NCI-H345 treated with DMSO at 0.1 percent for 48 hours (cell line): ENCODE data around the gene SEC14L1.
A peak's percentile ranks its signal among the peaks of the same experiment; 100 is the strongest.
"Not testable (repeated sequence)": the region's sequence is repeated elsewhere in the genome, so short reads cannot be mapped to it uniquely, and the experiment has no call there.

Experiments used
- DNase-seq: peaks from one replicate; lab custom pipeline; 2025; ENCODE audit not compliant: unreplicated experiment; lab: John Stamatoyannopoulos, UW

The SEC14L1 gene

DNA sequence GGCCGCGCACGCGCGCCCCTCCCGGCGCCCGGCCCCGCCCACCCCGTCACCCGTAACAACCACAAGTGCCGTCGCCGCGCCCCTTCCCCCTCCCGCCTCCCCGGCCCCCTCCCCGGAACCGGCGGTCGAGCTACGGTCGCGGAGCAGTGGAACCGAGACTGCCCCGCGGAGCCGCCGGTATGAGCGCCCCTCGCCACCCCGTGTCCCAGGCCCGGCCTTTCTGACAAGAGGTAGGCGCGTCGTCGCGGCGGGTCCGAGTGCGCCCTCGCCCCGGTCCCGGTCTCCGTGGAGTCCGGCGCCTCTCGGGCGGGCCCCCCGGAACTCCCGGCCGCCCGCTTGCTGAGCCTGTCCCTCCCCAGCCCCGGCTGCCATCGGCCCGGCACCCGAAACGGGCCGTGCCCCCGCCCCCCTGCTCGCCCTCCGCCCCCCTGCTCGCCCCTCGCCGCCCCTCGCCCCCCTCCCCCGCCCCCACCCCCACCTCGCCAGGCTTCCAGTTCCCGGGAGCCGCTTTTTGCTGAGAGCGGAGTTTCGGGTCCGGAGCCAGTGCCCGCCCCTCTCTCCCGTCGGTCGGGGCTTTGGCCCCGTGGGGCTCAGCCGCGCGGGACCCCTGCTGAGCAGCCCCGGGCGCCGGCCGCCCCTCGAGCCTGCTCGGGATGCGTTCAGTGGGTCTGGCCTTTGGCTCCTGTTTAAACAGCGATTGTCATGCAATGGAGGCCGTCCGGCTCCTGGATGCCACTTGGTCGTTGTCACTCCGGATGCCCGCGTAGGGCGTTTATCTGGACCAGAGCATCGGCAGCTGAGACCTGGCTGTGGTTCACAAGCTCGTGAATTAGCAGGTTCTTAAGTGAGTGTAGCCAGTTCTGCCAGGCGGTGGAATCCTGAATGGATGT, at the start of gene SEC14L1:
Gene SEC14L1 (plus strand): TSS at position 92 of the 890 bp plus-strand sequence. CDS start 2,628 bp downstream, outside the sequence.
- DNase-seq, result peak; percentile 20

DNA sequence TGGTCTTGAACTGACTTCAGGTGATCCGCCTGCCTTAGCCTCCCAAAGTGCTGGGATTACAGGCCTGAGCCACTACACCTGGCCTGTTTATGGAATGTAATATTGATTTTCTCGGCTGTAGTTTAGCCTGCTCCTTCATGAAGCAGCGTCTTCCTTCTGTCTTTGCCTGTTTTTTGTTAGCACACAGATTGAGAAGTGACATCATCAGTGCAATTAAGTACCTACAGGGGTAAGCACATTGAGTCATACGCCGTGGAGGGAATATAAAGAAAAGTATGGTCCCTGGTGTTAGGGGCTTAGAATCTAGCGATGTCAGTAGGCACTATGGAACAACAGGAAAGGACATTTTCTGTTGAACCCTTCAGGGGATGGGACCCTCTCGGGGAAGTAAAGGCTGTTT, 48.7 kb upstream of the SEC14L1 start:
- no peak for DNase-seq

DNA sequence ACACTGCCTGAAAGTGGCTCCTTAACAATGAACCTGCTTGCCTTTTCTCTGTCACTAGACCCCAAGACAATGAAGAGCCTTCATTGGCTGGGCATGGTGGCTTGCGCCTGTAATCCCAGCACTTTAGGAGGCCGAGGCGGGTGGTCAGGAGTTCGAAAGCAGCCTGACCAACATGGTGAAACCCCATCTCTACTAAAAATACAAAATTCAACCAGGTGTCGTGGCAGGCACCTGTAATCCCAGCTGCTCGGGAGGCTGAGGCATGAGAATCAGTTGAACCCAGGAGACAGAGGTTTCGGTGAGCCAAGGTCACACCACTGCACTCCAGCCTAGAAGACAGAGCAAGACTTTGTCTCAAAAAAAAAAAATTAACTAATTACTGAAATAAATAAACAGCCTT, 45.3 kb upstream of the SEC14L1 start:
- no peak for DNase-seq

DNA sequence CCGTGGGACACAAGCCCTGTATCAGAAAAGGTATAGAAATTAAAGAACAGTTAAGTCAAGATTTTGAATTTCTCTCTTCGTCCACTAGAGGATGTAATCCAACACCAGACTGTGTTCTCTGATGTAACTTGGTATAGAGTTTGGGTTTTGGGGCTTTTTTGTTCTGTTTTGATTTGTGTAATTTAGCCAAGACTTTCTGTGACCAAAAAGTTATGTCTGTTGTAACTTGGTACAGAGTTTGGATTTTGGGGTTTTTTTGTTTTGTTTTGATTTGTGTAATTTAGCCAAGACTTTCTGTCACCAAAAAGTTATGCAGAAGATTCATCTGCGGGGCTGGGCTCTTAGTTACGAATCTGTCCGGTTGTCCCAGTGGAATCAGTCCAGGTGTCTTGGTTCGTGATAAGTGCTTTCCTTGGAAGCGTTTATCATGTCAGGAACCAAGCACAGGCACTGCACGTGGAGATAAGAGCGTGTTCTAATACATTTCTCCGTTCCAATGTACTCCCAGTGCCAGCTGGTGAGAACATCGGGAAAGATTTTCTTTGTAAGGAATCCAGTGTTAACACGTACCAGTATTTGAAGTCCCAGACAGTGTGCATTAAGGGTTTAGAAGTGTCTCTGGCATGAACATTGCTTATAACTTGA, 44.1 kb upstream of the SEC14L1 start:
- DNase-seq, result no peak

DNA sequence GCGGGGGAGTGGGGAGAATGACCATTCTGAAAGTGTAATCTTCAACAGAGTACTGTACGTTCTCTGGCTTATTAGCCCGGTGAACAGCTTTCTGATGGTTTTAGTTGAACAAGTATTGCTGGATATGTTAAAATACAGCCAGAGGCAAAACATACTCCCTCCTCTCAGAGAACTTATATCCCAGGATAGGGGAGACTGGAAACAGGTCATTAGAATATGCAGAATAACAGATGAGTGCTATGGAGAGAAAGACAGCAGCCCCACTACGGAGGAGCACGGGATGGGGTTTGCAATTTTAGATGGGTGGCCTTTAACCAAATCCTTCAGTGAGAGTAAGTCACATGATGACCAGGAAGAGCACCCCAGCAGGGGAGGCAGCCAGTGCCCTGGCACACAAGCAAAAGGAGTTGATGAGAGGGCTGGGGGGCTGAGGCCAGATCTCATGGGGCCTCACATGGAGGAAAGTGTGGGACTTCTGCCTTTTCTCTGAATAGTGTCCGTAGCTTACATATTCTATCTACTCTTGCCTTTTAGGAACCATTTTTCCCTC, 43.1 kb upstream of the SEC14L1 start:
- DNase-seq, result no peak

DNA sequence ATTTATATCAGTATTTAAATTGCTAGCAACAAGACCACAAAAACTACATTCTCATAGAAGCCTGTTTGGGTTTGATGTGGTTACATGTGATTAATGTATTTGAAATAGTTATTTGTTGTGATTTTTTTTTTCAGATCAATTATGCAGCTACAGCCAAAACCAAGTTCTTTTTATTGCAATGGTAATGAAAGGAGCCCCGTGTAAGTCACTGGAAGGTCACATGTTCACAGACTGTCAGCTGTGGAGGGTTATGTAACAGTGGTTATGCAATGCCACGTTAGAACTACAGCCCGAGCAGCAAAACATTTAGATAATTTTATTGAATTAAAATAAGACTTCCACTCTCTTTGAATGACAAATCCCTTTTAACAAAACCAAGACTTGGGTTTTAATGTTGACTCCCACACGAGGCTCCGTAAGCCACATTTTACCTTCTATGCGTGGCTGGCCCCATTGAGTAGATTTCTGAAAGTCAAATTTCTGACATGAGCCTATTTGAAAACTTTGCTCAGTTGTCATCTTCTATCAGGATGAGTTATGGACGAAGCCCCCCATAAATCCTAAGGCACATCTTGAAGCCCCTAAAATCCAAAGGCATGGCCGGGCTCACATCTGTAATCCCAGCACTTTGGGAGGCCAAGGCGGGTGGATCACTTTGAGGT, 41.8 kb upstream of the SEC14L1 start:
- DNase-seq, result no peak

DNA sequence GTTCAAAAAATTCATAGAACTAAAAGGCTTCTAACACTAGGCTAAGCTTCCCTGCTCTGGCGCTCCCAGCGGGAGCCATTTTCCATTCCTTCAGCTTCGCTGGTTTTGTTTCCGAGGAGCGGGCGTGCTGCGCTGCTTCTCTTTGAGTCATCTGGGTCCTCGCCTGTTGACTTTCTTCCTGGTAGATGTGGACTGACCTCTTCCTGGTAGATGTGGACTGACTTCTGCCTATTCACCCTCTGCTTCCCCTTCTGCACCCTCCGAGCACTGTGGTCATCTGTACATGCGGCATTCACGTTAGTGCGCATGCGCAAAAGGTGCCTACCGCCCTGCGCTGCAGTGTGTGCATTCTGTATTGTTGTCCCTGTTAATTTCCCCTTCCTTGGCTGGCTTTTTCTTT, 40.8 kb upstream of the SEC14L1 start:
- no peak for DNase-seq

DNA sequence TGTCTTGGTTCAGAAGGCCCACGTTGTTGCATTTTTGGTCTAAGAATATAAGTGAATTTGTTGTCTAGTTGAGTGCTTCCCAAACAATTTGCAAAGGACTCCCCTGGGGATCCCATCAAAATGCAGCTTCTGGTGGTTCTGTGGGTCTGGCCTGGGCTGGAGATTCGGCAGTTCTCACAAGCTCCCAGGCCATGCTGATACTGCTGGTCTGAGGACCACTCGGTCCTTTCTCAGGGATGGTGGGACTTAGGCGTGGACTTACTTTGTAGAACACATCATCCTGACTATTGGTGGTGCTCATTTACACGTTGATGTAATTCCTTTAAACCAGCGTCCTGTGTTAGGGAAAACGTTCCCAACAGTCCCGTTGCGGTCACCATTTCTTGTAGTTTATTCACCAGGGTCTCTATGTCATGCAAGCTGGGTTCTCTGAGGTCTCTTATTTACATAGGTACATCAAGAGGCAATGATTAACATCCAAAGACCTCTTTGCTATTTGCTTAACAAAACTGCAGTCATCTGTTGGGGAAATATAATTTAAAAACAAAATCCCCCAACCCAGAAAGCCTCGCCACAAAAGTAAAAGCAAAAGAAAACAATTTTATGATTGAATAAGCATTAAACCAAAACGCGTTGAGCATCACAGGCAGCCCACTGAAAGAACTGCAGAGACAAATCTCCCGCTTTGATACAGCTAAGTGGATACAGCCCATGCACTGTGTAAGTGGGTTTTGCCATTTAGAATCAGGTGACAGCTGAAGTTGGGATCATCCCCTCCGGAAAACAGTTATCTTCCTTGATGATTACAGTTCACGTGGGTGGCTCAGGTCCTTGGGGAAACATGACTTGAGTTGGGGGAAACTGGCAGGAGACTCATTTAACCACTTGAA, 39.0 kb upstream of the SEC14L1 start:
- no peak for DNase-seq

DNA sequence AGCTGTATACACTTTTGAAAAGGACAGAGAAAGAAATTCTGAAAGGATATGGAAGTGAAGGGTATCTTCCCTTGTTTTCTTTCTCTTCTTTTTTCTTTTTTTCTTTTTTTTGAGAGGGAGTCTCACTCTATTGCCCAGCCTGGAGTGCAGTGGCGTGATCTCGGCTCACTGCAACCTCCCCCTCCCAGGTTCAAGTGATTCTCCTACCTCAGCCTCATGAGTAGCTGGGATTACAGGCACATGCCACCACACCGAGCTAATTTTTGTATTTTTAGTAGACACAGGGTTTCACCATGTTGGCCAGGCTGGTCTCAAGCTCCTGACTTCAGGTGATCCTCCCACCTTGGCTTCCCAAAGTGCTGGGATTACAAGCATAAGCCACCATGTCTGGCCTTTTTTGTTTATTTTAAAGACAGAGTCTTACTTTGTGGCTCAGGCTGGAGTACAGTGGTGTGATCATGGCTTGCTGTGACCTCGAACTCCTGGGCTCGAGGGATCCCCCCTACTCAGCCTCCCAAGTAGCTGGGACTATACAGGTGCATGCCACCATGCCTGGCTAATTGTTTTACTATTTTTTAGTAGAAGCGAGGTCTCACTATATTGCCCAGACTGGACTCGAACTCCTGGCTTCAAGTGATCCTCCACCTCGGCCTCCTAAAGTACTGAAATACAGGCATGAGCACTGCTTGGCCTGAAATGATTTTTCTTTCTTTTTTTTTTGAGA, 38.2 kb upstream of the SEC14L1 start:
- not testable (repeated sequence) for DNase-seq

DNA sequence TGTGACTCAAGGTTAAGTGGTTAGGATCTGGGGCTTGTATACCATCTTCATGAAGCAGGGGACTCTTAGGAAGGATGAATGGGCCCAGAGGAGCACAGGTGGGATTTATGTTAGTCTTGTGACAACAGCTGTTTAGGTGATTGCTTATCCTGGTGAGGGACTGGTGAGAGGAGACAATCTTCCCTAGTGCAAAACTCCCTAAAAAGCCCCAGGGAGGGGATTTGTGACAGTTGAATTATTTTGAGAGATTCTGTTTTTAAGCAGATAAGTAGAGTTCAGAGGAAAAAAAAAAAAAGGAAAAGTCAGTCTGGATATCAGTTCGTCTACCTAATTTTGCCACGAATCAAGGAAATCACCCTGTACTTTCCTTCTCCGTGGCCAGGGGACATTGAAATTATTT, 35.1 kb upstream of the SEC14L1 start:
- no peak for DNase-seq

DNA sequence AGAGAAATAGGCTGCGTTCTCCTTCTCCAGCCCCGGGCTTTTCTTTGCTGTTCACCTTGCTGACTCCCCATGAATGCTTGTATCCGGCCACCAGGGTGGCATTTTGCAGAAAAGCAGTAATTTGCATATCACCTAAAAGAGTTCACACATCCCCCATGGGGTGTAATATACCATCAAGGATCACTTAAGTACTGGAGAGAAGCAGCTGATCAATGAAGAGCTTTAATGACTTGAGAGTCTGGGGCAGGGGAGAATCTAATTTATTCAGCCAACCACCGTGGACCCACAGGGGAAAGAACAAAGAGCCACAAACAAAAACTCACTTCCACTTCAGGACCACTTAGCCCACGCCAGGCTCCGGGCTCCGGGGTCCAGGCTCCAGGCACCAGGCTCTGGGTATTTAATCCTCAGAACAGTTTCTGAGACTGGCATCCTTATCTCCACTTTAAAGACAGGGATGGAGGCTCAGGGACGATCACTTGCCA, 33.9 kb upstream of the SEC14L1 start:
- DNase-seq, result peak; percentile 90

DNA sequence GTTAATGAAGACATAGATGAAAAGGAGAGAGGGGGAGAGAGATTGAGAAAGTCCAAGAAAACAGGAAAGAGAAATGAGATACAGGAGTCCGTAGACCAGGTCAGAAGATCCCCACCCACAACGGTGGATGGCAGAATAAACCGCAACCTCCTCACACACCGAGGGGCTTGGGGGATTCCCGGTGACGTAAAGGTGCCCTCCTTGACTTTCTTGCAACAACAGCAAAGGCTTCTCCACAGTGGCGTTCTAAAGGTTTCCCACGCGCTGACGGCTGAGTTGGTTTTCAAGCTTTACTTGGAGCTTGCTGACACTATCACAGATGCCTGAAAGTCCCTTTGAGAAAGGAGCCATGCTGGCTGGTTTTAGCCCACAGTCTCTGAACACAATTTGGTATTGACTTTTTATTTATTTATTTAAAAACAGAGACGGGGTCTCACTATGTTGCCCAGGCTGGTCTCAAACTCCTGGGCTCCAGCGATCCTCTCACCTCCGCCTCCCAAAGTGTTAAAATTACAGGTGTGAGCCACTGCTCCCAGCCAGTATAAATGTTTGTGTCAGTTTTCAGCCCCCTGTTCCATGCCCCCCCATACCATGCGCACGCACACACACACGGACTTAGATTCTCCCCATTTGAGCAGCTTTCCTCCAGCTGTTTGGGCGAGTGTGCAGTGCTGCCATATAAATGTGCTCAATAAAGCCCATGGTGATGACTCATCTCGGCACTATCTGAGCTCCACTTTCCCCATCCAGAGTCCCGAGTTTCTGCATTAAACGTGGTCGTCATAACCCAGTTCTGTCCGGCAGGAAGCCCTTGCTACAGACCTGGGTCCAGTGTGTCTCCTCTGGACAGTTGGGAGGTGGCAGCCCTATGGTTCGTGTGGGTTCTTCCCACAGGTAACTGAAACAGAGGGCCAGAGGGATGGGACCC, 33.0 kb upstream of the SEC14L1 start:
- DNase-seq, result no peak

DNA sequence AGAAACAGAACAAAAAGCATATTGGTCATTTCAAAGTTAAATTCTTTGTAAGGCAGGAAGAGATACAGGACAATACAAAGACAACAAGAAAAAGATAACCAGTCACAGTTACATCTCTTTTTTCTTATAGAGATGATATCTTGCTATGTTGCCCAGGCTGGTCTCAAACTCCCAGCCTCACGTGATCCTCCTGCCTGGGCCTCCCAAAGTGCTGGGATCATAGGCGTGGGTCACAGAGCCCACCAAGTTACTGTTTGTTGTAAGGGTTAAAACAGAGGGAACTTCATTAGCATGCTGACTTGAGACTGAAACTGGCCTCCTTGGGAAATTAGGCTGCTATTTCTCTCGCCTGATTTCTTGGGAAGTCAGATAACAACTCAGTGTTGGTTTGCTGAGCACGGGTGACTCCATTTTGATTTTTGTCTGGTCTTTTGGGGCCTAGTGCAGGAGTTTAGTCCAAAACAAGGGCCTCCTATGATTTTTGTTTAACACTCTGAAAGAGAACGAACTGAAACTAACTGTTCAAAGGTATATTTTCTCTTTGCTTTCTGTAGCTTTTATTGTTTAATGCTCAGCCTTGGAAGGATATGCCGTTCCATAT, 31.5 kb upstream of the SEC14L1 start:
- no peak for DNase-seq

DNA sequence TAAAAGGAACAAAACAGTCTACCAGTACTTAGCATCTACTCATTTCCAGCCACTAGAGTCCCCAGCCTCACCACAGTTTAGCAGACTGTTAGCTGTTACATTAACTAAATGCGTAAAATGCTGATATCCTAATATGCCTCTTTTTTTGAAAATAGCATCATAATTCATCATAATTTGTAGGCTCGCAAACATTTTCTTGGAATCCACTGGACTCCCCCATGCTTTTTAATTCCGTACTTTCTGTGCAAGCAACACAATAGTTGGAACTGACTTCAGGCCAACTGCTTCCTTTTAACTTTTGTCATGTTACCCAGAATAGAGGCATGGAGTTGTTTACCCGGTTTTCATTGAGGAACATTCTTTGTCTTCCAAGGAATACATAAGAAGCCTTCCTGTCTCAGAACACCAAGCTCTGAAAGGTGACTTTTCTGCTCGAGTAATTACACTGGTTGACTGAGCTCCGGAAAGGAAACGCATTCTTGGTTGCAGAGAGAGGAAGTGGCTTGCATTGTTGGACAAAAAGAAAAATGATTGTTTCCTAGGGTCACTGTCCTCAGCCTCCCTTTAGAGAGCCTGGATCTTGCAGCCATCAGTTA, 30.9 kb upstream of the SEC14L1 start:
- DNase-seq, result no peak

DNA sequence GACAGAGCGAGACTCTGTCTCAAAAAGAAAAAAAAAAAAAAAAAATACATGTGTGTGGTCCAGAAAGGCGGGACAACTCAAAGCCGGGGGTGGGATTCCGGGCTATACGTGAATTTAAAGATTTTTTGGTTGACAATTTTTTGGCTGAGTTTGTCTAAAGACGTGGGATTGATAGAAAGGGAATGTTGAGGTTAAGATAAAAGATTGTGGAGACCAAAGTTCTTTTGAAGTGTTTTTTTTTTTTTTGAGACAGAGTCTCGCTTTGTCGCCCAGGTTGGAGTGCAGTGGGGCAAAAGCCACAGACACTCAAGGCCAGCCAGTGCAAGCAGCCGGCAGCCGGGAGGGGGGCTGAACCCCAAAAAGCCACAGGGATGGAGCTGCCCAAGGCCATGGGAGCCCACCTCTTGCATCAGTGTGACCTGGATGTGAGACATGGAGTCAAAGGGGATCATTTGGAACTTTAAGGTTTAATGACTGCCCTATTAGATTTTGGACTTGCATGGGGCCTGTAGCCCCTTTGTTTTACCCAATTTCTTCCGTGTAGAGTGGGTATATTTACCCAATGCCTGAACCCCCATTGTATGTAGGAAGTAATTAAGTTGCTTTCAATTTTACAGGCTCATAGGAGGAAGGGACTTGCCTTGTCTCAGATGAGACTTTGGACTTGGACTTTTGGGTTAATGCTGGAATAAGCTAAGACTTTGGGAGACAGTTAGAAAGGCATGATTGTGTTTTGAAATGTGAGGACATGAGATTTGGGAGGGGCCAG, 29.4 kb upstream of the SEC14L1 start:
- not testable (repeated sequence) for DNase-seq

DNA sequence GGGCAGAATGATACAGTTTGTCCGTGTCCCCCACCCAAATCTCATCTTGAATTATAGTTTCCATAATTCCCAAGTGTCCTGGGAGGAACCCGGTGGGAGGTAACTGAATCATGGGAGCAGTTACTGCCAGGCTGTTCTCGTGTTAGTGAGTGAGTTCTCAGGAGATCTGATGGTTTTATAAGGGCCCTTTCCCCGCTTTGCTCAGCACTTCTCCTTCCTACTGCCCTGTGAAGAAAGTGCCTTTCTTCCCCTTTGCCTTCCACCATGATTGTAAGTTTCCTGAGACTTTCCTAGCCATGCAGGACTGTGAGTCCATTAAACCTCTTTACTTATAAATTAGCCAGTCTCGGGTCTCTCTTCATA, 28.9 kb upstream of the SEC14L1 start:
- DNase-seq, result no peak

DNA sequence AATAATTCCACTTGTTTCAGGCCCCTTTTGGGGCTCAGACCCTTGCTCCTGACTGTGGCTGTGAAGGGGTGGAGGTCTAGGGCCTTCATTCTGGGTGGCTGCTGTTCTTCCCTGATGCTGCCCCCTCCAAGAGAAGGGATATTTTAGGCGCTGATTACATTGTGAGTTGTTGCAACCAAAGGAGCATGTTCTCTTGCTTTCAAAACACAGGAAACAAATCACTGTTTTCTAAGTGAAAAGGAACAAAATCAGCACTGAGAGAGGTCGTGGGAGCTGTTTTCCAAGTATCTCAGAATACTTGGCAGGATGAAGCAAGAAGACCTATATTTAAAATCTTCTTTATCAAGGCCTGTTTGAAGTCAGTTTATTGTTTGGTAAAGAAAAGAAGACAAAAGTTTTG, 25.3 kb upstream of the SEC14L1 start:
- DNase-seq, result no peak
